ENCODE measurements around the gene TBL1X. TPM values are rescaled to one million over a fixed set of nuclear protein-coding genes. Genes with fewer than 3 reads are reported as not detected.
"Not testable (repeated sequence)": the region's sequence is repeated elsewhere in the genome, so short reads cannot be mapped to it uniquely, and the experiment has no call there.

Gene TBL1X
- total and polyA plus RNA-seq, 2 of the 4 experiments (the other 2 are of a cell fraction), result 16.2 to 20.8 TPM

GRCh38 chrX:9458034-9458433 is 6.8 kb upstream of the TBL1X start:
- H2AK5ac ChIP-seq (ENCODE audit: low read depth, low read length); H3K14ac ChIP-seq (replicated peaks; ENCODE audit: low read depth, low read length); H3K27me3 ChIP-seq (ENCODE audit: control insufficient read depth, insufficient read depth, low read length); H3K9me1 ChIP-seq (ENCODE audit: insufficient read depth, low read length); H4K8ac ChIP-seq (ENCODE audit: low read depth in 2 of 2, low read length in 2 of 2); ATAC-seq (ENCODE audit: low read depth); dilution Hi-C loops (cut with HindIII; ENCODE audit: low sequenced_read_pairs, unreplicated experiment); H4K91ac ChIP-seq (ENCODE audit: insufficient read depth, low read depth, low read length); H3K4me1 ChIP-seq (ENCODE audit: control insufficient read depth, insufficient read depth, low read length); H4K20me1 ChIP-seq (ENCODE audit: insufficient read depth, low read length); BruUV-seq (replicated peaks); H3K79me1 ChIP-seq (ENCODE audit: low read depth in 1 of 2, low read length in 2 of 2); H3K56ac ChIP-seq (ENCODE audit: extremely low read depth, insufficient read depth, low read length); H3K9me3 ChIP-seq (ENCODE audit: control insufficient read depth, insufficient read depth, low read length); DNase-seq; POLR2A ChIA-PET (ENCODE audit: unreplicated experiment); H3K36me3 ChIP-seq (ENCODE audit: control insufficient read depth, insufficient read depth, low read length); H2BK15ac ChIP-seq (ENCODE audit: low read depth, low read length); H3K27ac ChIP-seq (ENCODE audit: insufficient read depth, low read length); H3K23ac ChIP-seq (ENCODE audit: low read depth, low read length); H3K4me2 ChIP-seq (ENCODE audit: low read depth, low read length); H2BK5ac ChIP-seq (ENCODE audit: low read depth, low read length, poor library complexity, severe bottlenecking); H2BK120ac ChIP-seq (ENCODE audit: low read depth, low read length); H4K5ac ChIP-seq (ENCODE audit: low read depth, low read length); H3K18ac ChIP-seq (ENCODE audit: low read depth, low read length); intact Hi-C loops (cut with micrococcal nuclease); H2AFZ ChIP-seq (replicated peaks; ENCODE audit: low read length, poor library complexity); H3K4me3 ChIP-seq (ENCODE audit: insufficient read depth, low read depth, low read length); H3K9ac ChIP-seq (ENCODE audit: low read depth, low read length); H2AK9ac ChIP-seq (replicated peaks; ENCODE audit: low read depth, low read length, poor library complexity); H3K4ac ChIP-seq (ENCODE audit: low read depth, low read length); H2BK20ac ChIP-seq (ENCODE audit: low read depth, low read length): not testable (repeated sequence)
- WGBS, 2 experiments (ENCODE audit: extremely low coverage in 2 of 2, insufficient read length in 1 of 2), result no CpG with 5 or more reads among the region's 12 CpGs
- CTCF ChIA-PET, result interaction anchor here (0.6 kb wide), 1 partner anchor 11 kb away, joined by 3 read pairs; no protein-coding TSS in a partner anchor
- in situ Hi-C loops (cut with MboI; ENCODE audit: low sequenced_read_pairs), result loop anchor here (10.0 to 25.0 kb wide), 2 partner anchors 103 to 496 kb away; no protein-coding TSS in a partner anchor

Data from IMR-90 (cell line).